Measurements from ENCODE around the gene PDE4B. TPM values are rescaled to one million over a fixed set of nuclear protein-coding genes. Genes with fewer than 3 reads are reported as not detected.

Gene PDE4B
- total RNA-seq, 2 experiments from 2014 or later = 2.4 to 3.1 TPM

- no peaks in the 10 kb centered on the region for H3K9me2 ChIP-seq (ENCODE audit: insufficient read depth, low read length)
- H3K4me3 ChIP-seq (ENCODE audit: low read depth, low read length, poor library complexity, severe bottlenecking) = no peak overlapping the region
- ChIA-PET CTCF (ENCODE audit: unreplicated experiment) (no interaction called here), POLR2A (interaction anchor here (0.7 to 1.4 kb wide), 4 partner anchors 22 to 119 kb away, joined by 3 to 5 read pairs (median 4); no protein-coding TSS in a partner anchor)
- no peaks in the 10 kb centered on the region for H3K79me2 ChIP-seq (ENCODE audit: insufficient read depth, low read depth, low read length)
- peak overlapping the region; percentile 34; the same call in 1 of the 2 replicates for H3K4me2 ChIP-seq (ENCODE audit: low read length)
- no TSS peak for BruUV-seq (replicated peaks)
- intact Hi-C loops (cut with micrococcal nuclease; ENCODE audit: unreplicated experiment) = no loop called here
- peak overlapping the region; percentile 21; the same call in 1 of the 2 replicates for H2AFZ ChIP-seq (ENCODE audit: low read length)
- H4K20me1 ChIP-seq (ENCODE audit: insufficient read depth, low read length) = no peaks in the 10 kb centered on the region
- H3K27ac ChIP-seq (ENCODE audit: low read depth, low read length, poor library complexity, severe bottlenecking) = peak overlapping the region; percentile 3
- peaks cover 51% of the 10 kb centered on the region for H3K4me1 ChIP-seq (ENCODE audit: insufficient read depth, low read length, poor library complexity, severe bottlenecking)
- no peak for TF ChIP-seq EZH2phosphoT487 (IDR thresholded peaks at IDR 0.05; ENCODE audit: borderline replicate concordance, low read depth, low read length)
- H3K9me3 ChIP-seq (ENCODE audit: low read length) = no peaks in the 10 kb centered on the region
- H3K36me3 ChIP-seq (ENCODE audit: insufficient read depth, low read length) = peaks cover 51% of the 10 kb centered on the region
- DNase-seq (ENCODE audit: low spot score) = no peak
These were observed 580.5 kb downstream of the PDE4B start for GRCh38 chr1:66373157-66373591.

GRCh38 chr1:66374148-66374547 lies 581.5 kb downstream of the PDE4B start:
- no peaks in the 10 kb centered on the region for H3K9me2 ChIP-seq (ENCODE audit: insufficient read depth, low read length)
- intact Hi-C loops (cut with micrococcal nuclease; ENCODE audit: unreplicated experiment) = no loop called here
- no TSS peak for BruUV-seq (replicated peaks)
- peak overlapping the region; percentile 62 for H3K4me2 ChIP-seq (ENCODE audit: low read length)
- H3K36me3 ChIP-seq (ENCODE audit: insufficient read depth, low read length) = peaks cover 42% of the 10 kb centered on the region
- peak overlapping the region; percentile 58; the same call in 1 of the 2 replicates for H2AFZ ChIP-seq (ENCODE audit: low read length)
- H3K4me3 ChIP-seq (ENCODE audit: low read depth, low read length, poor library complexity, severe bottlenecking) = no peak overlapping the region
- H3K4me1 ChIP-seq (ENCODE audit: insufficient read depth, low read length, poor library complexity, severe bottlenecking) = peaks cover 56% of the 10 kb centered on the region
- DNase-seq (ENCODE audit: low spot score) = no peak
- POLR2A ChIA-PET = interaction anchor here (1.0 to 4.2 kb wide), 5 partner anchors 23 to 94 kb away, joined by 3 to 27 read pairs (median 5); no protein-coding TSS in a partner anchor
- CTCF ChIA-PET (ENCODE audit: unreplicated experiment) = interaction anchor here (1.0 kb wide), 1 partner anchor 72 kb away, joined by 3 read pairs; no protein-coding TSS in a partner anchor
- no peaks in the 10 kb centered on the region for H3K79me2 ChIP-seq (ENCODE audit: insufficient read depth, low read depth, low read length)
- H3K27ac ChIP-seq (ENCODE audit: low read depth, low read length, poor library complexity, severe bottlenecking) = peak overlapping the region; percentile 57
- TF ChIP-seq CTCF (conservative IDR thresholded peaks at IDR 0.05; ENCODE audit: low read length) = no peak
- no peak for TF ChIP-seq EZH2phosphoT487 (IDR thresholded peaks at IDR 0.05; ENCODE audit: borderline replicate concordance, low read depth, low read length)
- no peaks in the 10 kb centered on the region; the same call in 1 of the 2 replicates for H3K9me3 ChIP-seq (ENCODE audit: low read length)
- no peaks in the 10 kb centered on the region for H4K20me1 ChIP-seq (ENCODE audit: insufficient read depth, low read length)

- intact Hi-C loops (cut with micrococcal nuclease; ENCODE audit: unreplicated experiment) = no loop called here
- Histone ChIP-seq H2AFZ (ENCODE audit: low read length) (peak overlapping the region; percentile 58), H3K36me3 (ENCODE audit: insufficient read depth, low read length) (peaks cover 41% of the 10 kb centered on the region), H4K20me1 (ENCODE audit: insufficient read depth, low read length) (no peaks in the 10 kb centered on the region), H3K9me3 (ENCODE audit: low read length) (peaks cover 3% of the 10 kb centered on the region; the same call in 1 of the 2 replicates), H3K79me2 (ENCODE audit: insufficient read depth, low read depth, low read length) (no peaks in the 10 kb centered on the region), H3K9me2 (ENCODE audit: insufficient read depth, low read length) (no peaks in the 10 kb centered on the region), H3K4me2 (ENCODE audit: low read length) (peak overlapping the region; percentile 62), H3K4me1 (ENCODE audit: insufficient read depth, low read length, poor library complexity, severe bottlenecking) (peaks cover 61% of the 10 kb centered on the region), H3K4me3 (ENCODE audit: low read depth, low read length, poor library complexity, severe bottlenecking) (peak overlapping the region; percentile 38), H3K27ac (ENCODE audit: low read depth, low read length, poor library complexity, severe bottlenecking) (peak overlapping the region; percentile 57)
- POLR2A ChIA-PET = interaction anchor here (1.2 to 4.2 kb wide), 6 partner anchors 24 to 62 kb away, joined by 3 to 27 read pairs (median 4); no protein-coding TSS in a partner anchor
- BruUV-seq (replicated peaks) = no TSS peak
- TF ChIP-seq CTCF (conservative IDR thresholded peaks at IDR 0.05; ENCODE audit: low read length) (no peak), EZH2phosphoT487 (IDR thresholded peaks at IDR 0.05; ENCODE audit: borderline replicate concordance, low read depth, low read length) (no peak)
- DNase-seq (ENCODE audit: low spot score) = peak; percentile 41
- CTCF ChIA-PET (ENCODE audit: unreplicated experiment) = interaction anchor here (1.0 kb wide), 1 partner anchor 71 kb away, joined by 3 read pairs; no protein-coding TSS in a partner anchor
These were observed 581.9 kb downstream of the PDE4B start for GRCh38 chr1:66374561-66375111.
